HG03342 (cell line): ENCODE measurements around the gene SYNPO2.
"Not testable (repeated sequence)": the region's sequence is repeated elsewhere in the genome, so short reads cannot be mapped to it uniquely, and the experiment has no call there.

Source experiments
- ATAC-seq: cut with Tn5 transposase; IDR thresholded peaks from one replicate; pipeline ENCODE4 v1.9.1; 2021; ENCODE audit warnings: mild to moderate bottlenecking, moderate library complexity; ENCODE audit not compliant: unreplicated experiment

SYNPO2 gene

GRCh38 chr4:118995693-118996391 is 107.2 kb downstream of the SYNPO2 start:
- ATAC-seq = no peak

DNA sequence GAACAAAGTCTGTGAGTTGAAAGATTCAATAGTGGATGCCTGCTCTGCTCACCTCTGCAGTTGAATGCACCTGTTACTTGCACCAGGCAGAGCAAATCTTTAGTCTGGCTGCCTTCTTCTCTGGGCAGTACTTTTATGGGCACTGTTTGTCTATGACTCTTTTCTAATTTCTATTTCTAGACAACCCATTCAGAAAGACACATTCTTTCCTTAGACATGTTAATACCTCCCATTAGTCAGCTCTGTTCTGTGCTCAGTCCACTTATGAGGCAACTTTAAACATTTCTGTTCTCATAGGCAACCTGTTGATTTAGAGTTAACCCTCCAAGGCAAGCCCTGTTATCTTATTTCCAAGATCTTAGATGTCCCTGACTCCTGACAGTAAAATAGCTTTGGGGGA is 108.9 kb downstream of the SYNPO2 start:
- ATAC-seq = no peak

DNA sequence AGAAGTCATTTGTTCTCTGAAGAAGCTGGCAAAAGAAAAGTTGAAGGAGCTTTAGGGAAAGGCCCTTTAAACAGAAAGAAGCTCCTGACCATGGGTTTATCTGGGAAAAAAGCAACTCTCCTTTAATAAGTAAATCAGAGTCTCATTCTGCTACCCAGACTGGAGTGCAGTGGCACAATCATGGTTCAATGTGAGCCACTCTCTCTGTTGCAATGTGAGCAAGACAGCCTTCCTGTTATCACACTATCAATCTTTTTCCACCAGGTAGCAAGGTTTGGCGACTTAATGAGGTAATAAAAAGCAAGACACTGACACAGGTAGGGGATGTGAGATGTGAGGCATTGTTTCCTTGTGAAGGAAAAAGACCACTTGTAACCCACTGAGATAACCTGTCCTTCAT is 111.3 kb downstream of the SYNPO2 start:
- ATAC-seq = no peak

- no peak for ATAC-seq
Measured at GRCh38 chr4:119000400-119000799, 111.7 kb downstream of the SYNPO2 start.

GRCh38 chr4:119002476-119002875 is 113.8 kb downstream of the SYNPO2 start:
- ATAC-seq = no peak

DNA sequence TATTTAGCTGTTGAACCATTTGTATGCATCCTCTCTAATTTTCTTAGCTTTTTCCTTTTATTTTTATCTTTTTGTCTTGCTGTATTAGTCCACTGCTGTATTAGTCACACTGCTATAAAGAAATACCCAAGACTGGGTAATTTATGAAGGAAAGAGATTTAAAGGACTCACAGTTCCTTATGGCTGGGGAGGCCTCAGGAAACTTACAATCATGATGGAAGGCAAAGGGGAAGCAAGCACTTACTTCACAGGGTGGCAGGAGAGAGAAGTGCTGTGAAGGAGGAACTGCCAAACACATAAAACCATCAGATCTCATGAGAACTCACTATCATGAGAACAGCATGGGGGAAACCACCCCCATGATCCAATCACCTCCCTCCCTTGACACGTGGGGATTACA is 114.3 kb downstream of the SYNPO2 start:
- ATAC-seq = not testable (repeated sequence)

GRCh38 chr4:119005928-119006460 is 117.3 kb downstream of the SYNPO2 start:
- no peak for ATAC-seq

DNA sequence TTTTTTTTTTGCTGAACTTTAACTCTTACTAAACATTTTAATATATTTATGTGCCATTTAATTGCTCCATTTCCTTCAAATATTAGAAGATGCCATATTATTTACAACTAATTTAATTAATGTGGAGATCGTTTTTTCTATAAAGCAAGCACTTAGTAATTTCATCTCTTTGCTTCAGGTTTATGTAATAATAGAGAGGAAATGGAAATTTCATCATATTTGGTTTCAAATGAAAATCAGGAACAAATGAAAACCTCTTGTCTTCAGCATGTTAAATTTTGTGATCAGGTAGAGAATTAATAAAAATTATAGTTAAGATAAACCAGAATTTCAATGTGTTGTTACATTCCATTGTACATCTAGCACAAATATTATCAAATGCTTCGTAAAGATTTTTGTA is 120.1 kb downstream of the SYNPO2 start:
- ATAC-seq = no peak

GRCh38 chr4:119010221-119010620 is 121.6 kb downstream of the SYNPO2 start:
- not testable (repeated sequence) for ATAC-seq

DNA sequence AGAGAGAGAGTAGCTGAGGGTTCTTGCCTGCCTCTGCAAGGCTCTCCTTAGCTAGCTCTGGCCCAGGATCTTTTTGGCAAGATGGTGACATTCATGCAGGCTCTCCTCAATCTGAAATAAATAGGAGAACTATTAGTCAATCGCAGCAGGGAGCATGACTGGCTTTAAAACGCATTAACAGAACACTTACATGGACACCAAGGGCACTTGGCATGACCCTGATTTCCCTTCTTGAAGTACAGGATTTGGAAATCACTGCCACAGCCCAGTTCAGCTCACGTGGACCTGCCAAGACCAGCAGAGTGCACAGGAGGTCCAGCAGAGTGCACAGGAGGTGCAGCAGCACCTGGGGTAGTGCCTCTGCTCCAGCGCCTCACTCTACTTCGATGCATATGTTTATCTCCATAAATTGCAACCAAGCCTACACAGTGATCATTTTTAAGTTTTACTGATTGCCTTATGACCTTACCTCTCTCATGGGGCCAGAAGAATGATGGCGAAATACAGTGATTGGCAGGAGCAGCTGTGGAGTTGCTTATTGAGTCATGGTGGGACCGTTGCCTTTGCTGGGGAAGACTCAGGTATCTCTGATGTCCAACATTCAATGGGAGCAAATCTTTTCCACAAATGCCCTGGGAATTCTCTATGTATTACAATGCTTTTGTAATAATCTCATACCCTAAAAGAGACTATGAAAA is 122.4 kb downstream of the SYNPO2 start:
- no peak for ATAC-seq

GRCh38 chr4:119011607-119011988 is 122.9 kb downstream of the SYNPO2 start:
- no peak for ATAC-seq

- no peak for ATAC-seq
Measured at GRCh38 chr4:119014658-119015057, 126.0 kb downstream of the SYNPO2 start.

DNA sequence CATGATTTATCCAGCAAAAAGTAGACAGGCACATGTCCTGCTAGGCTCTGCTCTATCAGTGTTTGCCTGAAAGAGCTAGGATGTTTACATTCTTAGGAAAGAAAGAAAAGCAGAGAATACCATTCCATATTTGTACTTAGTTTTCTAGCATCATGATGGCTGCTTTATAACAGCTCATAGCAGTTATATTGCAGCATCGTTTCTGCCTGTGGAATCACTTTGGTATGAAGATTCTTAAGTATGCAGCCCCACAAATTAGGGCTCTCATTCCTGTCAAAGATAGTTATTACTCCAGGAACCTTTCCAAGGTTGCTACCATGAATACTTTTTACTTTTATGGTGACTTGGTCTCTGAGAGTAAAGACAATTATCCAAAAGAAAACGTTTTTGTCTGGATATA is 128.0 kb downstream of the SYNPO2 start:
- ATAC-seq = no peak

- no peak for ATAC-seq
Measured at GRCh38 chr4:119017636-119018035, 129.0 kb downstream of the SYNPO2 start.

GRCh38 chr4:119020158-119020557 is 131.5 kb downstream of the SYNPO2 start:
- ATAC-seq = no peak

DNA sequence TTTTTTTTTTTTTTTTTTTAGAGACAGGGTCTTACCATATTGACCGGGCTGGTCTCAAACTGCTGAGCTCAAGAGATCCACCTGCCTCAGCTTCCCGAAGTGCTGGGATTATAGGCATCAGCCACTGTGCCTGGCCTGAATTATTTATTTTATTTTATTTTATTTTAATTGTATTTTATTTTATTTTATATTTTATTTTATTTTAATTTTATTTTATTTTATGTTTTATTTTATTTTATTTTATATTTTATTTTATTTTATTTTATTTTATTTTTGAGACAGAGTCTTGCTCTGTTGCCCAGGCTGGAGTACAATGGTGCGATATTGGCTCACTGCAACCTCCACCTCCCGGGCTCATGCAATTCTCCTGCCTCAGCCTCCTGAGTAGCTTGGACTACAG is 133.9 kb downstream of the SYNPO2 start:
- not testable (repeated sequence) for ATAC-seq

GRCh38 chr4:119024102-119024501 is 135.4 kb downstream of the SYNPO2 start:
- no peak for ATAC-seq

DNA sequence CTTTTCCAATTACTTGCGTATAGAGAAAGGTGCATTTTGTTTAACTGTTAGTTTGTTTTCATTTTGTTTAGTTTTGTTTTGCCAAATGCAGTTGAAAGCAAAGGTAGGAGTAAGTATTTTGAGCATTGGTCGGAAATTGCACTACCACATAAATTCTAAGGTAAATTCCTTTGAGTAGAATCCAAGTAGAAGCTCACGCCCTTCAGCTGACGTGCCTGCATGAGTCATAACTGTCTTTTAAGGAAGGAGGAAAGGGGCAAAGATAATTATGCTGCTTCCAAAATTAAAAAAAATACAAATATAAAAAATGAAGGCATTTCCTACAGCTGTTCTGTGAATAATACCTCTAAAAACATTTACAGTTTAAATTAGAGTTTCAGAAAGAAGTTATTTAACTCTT is 136.8 kb downstream of the SYNPO2 start:
- ATAC-seq = no peak

DNA sequence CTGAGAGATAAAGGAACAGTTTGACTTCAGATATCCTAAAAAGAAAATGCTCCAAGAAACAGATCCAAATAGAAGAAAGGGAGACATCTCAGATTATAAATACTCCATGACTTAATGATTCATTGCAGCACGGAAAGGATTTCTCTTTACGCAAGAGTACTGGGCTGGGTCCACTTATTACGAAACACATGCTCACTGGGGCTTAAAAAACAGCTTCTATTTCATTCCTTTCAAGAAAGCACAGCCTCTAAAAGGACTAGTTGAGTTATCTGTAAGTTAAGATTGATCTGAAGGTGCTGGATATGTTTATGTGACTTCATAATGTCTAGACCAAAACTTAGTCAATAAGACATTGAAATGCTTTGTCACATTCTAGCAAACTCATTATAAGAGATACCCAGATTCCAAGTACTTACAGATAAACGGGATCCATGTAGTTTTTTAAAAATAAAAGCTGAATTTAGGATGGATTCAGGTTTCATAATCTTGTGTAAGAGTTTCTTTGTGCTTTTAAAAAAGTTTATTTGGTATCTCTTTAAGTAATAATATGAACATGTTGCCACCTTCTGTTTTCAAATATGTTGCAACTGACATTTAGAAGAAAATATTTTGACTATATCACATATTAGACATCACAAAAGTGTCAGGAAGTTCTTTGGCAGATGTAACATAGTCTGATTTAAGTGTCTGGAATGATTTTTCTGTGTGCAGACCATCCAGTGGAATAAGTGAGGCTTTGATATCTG is 137.4 kb downstream of the SYNPO2 start:
- ATAC-seq = no peak

DNA sequence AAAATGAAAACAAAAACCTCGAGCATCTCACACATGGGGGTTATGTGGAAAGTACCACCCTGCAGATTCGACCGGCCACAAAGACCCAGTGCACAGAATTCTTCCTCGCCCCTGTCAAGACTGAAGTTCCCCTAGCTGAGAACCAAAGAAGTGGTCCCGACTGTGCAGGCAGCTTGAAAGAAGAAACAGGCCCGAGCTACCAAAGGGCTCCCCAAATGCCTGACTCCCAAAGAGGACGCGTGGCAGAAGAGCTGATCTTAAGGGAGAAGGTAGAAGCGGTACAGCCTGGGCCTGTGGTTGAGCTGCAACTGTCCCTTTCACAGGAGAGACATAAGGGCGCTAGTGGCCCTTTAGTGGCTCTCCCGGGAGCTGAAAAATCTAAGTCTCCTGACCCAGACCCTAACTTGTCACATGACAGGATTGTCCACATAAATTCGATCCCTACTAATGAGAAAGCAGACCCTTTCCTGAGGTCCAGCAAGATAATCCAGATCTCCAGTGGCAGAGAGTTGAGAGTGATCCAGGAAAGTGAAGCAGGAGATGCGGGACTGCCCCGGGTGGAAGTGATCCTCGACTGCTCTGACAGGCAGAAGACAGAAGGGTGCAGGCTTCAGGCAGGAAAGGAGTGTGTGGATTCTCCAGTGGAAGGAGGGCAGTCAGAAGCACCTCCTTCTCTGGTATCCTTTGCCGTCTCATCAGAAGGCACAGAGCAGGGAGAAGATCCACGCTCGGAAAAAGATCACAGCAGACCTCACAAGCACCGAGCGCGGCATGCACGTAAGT is 138.2 kb downstream of the SYNPO2 start:
- ATAC-seq = no peak

DNA sequence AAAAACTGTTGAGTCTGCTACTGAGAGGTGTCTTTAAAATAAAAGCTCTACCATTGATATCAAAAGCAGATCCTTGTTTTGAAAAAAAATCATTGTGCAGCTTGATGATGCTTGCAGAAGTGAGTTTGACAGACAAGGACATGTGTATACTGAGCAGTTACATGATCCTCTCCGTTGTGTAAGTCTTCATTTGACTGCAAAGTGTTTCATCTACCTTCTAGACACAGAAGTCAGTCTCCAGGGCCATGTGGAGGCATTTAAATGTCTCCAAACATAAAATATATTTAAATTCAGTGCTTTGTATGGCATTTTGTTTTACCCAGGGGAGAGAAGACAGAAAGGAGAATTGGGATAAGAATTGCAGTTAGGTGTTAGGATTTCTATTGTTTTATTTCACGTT is 139.2 kb downstream of the SYNPO2 start:
- no peak for ATAC-seq
